T-helper 1 cell treated with Interleukin-12 subunit alpha and Interleukin-12 subunit beta and Interleukin-4 antibody, amounts not matched to agents 30 ng/mL and 1 ng/mL, for 36 hours (primary cell): ENCODE results near the gene SSTR1. TPM values are rescaled to one million over a fixed set of nuclear protein-coding genes. Genes with fewer than 3 reads are reported as not detected.

Source experiments
- intact Hi-C: fragments of 100-400 bp; cut with micrococcal nuclease; formaldehyde crosslinking; loops from one replicate; pipeline ENCODE4 v1.15.1; 2024
- total RNA-seq: library from RNA; stranded (reverse); gene quantifications from 2 replicates; pipeline ENCODE4 v1.2.3, GENCODE V29; 2022

SSTR1 gene
- total RNA-seq, 1 donor from 2014 or later: not detected

GRCh38 chr14:38202444-38203191 is 5.1 kb upstream of the SSTR1 start:
- intact Hi-C loops: no loop called here

- intact Hi-C loops: no loop called here
Measured at GRCh38 chr14:38203929-38204718, 3.6 kb upstream of the SSTR1 start.

- intact Hi-C loops: no loop called here
Measured at GRCh38 chr14:38204719-38205115, 3.0 kb upstream of the SSTR1 start.

GRCh38 chr14:38205119-38205813 is 2.4 kb upstream of the SSTR1 start:
- intact Hi-C loops: no loop called here

GRCh38 chr14:38205949-38206665 is 1.6 kb upstream of the SSTR1 start:
- intact Hi-C loops: loop anchor here (2.0 kb wide), 1 partner anchor 615 kb away; no protein-coding TSS in a partner anchor

- intact Hi-C loops: loop anchor here (2.0 kb wide), 1 partner anchor 616 kb away; no protein-coding TSS in a partner anchor
Measured at GRCh38 chr14:38206689-38207376, 871 bp upstream of the SSTR1 start.

GRCh38 chr14:38207377-38207735 is 348 bp upstream of the SSTR1 start:
- intact Hi-C loops: loop anchor here (2.0 kb wide), 1 partner anchor 617 kb away; no protein-coding TSS in a partner anchor

GRCh38 chr14:38208618-38209562 is 1.2 kb downstream of the SSTR1 start:
- intact Hi-C loops: no loop called here

- intact Hi-C loops: loop anchor here (5.0 kb wide), 1 partner anchor 47 kb away; the partner anchor contains the start of gene CLEC14A
Measured at GRCh38 chr14:38209572-38210557, 2.2 kb downstream of the SSTR1 start.

GRCh38 chr14:38210587-38211216 is 3.0 kb downstream of the SSTR1 start:
- intact Hi-C loops: loop anchor here (5.0 kb wide), 1 partner anchor 47 kb away; the partner anchor contains the start of gene CLEC14A

GRCh38 chr14:38211255-38211735 is 3.6 kb downstream of the SSTR1 start:
- intact Hi-C loops: loop anchor here (5.0 kb wide), 1 partner anchor 46 kb away; the partner anchor contains the start of gene CLEC14A

- intact Hi-C loops: loop anchor here (5.0 kb wide), 1 partner anchor 45 kb away; the partner anchor contains the start of gene CLEC14A
Measured at GRCh38 chr14:38212111-38212510, 4.4 kb downstream of the SSTR1 start.

GRCh38 chr14:38213001-38213400 is 5.3 kb downstream of the SSTR1 start:
- intact Hi-C loops: loop anchor here (5.0 kb wide), 1 partner anchor 44 kb away; the partner anchor contains the start of gene CLEC14A

GRCh38 chr14:38217553-38217952 is 9.8 kb downstream of the SSTR1 start:
- intact Hi-C loops: no loop called here

- intact Hi-C loops: no loop called here
Measured at GRCh38 chr14:38221077-38221476, 13.4 kb downstream of the SSTR1 start.

- intact Hi-C loops: no loop called here
Measured at GRCh38 chr14:38224338-38224737, 16.6 kb downstream of the SSTR1 start.

GRCh38 chr14:38225946-38226345 is 18.2 kb downstream of the SSTR1 start:
- intact Hi-C loops: no loop called here
